Globus pallidus (tissue), 1 donor: ENCODE measurements around the gene PDE6A.
"Not testable (repeated sequence)": the region's sequence is repeated elsewhere in the genome, so short reads cannot be mapped to it uniquely, and the experiment has no call there.

Source experiments
- DNase-seq: peaks from one replicate; pipeline ENCODE4 v3.0.0-alpha.2; 2015; ENCODE audit warnings: low spot score

PDE6A gene

DNA sequence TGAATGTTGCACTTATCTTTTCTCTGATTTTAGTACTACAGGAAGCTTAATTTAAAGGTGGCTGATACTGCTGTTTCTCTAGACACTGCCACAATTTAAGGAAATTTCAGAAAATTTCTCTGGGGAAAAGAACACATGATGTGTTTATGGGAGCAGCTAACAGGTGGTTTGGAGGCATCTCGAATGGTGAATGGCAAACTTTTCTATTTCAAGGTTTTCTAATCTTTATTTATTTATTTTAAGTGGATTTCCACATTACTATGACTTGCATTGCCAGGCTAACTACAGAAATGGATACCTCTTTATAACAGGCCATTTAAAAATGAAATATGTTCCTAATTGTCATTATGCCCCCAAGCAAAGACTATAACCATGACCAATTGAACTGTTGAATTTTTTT lies 50.4 kb downstream of the PDE6A start:
- DNase-seq: no peak

DNA sequence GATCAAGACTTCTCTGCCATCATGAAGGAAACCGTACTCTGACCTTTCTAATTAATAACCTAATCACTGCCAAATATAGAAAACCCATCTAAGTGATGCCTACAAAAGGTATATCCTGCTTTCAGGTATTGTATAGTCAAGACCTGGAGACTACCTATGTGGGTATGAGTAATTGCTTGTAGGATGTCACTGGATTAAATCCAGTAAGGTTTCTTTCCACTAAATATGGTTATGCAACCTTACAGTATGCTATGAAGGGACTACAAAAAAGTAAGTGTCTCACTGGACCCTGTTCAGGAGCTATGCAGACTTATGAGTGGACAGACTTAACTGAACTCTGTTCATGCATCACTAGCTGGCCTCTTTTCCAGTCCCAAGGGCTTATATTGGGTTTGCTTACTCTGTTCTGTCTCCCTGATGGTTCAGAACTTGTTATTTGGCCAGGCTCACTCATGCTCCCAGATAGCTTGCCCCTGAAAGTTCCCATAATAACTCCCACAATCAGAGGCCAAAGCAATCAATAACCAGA lies 51.1 kb downstream of the PDE6A start:
- no peak for DNase-seq

DNA sequence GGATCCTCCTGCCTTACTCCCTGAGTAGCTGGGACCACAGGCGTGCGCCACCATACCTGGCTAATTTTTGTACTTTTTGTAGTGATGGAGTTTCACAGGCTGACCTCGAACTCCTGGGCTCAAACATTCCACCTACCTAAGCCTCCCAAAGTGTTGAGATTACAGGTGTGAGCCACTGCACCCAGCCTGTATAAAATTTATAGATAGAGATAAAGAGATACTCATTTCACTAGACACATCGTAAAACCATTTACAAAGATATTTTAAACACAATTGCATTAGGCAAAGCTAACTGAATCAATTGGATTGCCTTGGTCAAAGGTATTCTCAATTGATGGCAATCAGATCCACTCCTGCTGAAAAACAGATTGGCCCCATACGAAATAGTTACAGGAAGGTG lies 52.0 kb downstream of the PDE6A start:
- DNase-seq: no peak

DNA sequence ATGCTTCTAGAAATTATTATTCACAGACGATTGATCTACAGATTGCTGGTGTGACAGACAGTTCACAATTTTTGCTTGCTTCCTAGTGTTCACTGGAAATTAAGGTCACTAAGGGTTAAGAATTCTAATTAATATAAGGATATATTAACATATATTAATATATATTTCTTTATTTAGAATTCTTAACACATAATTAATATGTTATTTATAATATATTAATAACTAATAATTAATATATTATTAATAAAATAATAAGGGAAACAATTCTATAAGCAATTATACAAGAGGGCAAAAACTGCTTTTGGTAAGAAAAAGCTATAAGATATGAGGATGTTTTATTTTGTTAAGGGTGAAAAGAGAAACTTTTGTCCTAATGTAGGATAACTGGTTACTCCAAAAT lies 56.3 kb downstream of the PDE6A start:
- no peak for DNase-seq

DNA sequence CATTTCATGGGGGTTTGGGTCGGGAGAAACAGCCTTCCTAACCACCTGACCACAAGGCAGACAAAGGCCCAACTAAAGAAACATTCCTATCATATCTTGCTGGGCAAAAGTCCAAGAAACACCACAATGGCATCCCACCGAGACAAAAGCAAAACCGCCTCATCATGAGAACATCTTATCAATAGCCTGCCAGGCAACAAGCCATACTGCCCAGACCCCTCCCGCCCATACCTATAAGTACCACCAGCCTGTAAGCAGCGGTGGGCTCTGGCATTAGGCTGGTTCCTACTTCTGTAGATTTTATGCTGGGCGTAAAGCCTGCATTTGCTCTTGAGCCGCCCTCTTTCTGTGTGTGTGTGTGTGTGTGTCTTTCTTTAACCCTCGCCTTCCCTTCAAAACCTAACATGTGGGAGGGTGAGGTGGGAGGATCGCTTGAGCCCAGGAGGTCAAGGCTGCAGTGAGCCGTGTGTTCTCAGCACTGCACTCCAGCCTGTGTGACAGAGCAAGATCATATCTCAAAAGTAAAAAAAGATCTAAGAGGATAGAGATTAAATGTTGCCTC lies 56.9 kb downstream of the PDE6A start:
- no peak for DNase-seq

DNA sequence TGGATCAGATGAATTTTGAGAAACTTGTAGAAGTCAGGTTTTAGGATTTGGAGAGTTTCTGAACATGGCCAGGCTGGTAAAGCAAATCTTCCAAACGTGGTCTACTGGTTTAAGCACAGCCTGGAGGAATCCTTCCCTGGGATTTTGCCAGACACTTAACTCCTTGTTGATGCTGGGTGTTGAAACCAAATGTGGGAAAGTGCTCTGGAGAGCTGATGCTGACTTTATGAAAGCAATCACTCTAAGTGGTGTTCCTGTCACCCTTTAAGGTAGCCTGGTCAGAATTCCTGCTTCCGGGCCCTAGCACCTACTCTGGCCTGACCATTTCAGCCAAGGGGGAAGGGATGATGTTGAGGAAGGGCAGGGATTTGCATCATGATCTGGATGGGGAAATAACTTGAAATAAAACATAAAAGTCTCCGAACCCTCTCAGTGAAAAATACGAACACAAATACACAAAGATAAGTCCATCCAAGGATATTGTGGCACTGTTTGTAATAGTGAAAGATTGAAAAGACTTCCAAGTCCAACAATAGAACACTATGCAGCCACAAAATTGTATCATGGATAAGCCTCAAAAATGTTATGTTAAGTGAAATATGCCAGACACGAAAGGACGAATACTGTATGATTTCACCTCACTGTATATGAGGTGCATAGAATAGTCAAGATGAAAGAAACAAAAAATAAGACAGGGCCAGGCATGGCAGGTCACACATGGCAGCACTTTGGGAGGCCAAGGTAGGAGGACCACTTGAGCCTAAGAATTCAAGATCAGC lies 57.7 kb downstream of the PDE6A start:
- no peak for DNase-seq

DNA sequence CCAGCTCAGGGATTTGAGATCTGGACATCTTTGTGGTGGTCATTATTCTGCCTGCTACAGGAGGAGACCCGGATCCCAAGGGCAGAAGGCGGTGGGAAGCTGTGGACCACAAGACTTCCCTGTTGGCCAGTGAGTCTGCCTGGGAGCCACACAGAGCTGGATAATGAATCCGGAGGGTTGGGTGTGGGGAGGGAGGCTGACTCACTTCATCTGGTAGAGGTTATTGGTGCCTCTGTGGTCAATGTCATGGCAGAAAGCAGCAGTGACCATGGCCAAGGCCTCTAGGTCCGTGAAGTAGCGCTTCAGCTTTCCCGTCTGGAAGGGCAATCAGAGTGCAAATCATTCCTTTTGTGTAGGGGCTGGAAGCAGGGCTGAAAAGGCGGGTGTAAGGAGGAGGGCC lies 58.5 kb downstream of the PDE6A start:
- DNase-seq: no peak

DNA sequence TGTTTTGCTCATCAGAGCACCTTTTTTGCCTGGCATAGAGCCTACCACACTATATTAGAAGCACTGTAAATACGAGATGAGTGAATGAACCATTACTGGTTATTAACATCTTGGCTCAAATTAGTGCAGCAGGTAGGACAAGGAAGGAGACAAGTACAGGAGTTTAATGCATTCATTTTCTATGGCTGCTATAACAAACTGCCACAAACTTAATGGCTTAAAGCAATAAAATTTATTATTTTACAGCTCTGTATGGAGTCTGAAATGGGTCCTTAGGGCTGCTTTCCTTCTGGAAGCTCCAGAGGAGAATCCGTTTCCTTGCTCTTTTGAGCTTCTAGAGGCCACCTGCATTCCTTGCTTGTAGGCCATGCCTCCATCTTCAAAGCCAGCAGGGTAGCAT lies 59.1 kb downstream of the PDE6A start:
- no peak for DNase-seq

DNA sequence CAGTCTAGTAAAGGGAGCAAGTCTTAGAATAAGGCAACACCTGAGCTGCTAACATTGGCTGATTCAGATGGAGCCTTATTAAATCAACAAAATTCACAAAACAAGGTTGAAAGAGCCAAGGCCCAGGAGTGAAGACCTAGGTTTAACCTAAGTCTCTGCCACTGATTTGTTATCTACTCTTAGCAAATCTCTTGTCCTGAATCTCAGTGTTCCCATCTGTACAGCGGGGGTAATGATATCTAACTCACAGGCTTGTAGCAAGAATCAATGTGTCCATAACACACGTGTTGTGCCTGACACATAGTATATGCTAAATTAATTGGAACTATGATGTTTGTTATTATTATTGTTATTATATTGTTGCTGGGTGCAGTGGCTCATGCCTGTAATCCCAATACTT lies 61.0 kb downstream of the PDE6A start:
- DNase-seq: no peak

DNA sequence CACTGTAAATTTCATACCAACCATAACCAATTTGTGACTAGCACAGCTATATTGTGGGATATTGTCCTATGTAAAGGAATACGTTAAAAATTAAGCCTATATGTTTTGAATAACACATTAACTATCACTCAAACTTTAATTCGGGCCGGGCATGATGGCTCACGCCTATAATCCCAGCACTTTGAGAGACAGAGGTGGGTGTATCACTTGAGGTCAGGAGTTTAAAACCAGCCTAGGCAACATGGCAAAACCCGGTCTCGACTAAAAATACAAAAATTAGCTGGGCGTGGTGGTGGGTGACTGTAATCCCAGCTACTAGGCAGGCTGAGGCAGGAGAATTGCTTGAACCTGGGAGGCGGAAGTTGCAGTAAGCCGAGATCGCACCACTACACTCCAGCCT lies 62.0 kb downstream of the PDE6A start:
- DNase-seq: not testable (repeated sequence)

DNA sequence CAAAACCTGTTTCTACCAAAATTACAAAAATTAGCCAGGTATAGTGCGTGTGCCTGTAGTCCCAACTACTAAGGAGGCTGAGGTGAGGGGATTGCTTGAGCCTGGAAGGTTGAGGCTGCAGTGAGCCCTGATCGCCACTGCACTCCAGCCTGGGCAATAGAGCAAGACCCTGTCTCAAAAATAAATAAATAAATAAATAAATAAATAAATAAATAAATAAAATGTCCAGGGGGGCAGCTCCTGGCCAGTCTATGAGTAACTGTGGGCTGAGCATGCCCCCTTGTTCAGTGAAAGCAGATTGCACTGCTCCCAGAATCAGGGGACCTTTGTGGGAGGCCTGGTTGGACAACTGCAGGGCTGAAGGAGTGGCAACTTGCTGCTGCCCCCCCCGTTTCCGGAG lies 62.7 kb downstream of the PDE6A start:
- no peak for DNase-seq

DNA sequence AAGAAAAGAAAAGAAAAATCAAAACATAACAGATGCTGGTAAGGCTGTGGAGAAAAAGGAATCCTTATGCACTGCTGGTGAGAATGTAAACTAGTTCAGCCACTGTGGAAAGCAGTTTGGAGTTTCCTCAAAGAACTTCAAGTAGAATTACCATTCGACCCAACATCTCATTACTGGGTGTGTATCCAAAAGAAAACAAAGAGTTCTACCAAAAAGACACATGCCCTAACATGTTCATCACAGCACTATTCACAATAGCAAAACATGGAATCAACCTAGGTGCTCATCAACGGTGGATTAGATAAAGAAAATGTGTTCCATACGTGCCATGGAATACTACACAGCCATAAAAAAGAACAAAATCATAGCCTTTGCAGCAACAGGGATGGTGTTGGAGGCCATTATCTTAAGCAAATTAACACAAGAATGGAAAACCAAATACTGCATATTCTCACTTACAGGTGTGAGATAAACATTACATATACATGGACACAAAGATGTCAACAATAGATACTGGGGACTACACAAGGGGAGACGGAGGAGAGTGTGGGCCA lies 63.4 kb downstream of the PDE6A start:
- DNase-seq: no peak

DNA sequence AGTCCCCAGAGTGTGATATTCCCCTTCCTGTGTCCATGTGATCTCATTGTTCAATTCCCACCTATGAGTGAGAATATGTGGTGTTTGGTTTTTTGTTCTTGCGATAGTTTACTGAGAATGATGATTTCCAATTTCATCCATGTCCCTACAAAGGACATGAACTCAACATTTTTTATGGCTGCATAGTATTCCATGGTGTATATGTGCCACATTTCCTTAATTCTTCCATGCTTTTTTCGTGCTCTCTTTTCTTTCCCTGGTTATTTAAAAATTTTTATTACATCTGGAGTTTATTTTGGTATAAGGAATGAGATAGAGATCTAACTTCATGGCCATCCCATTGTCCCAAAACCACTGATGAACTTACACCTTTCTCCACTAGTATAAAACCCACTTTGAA lies 65.0 kb downstream of the PDE6A start:
- not testable (repeated sequence) for DNase-seq

DNA sequence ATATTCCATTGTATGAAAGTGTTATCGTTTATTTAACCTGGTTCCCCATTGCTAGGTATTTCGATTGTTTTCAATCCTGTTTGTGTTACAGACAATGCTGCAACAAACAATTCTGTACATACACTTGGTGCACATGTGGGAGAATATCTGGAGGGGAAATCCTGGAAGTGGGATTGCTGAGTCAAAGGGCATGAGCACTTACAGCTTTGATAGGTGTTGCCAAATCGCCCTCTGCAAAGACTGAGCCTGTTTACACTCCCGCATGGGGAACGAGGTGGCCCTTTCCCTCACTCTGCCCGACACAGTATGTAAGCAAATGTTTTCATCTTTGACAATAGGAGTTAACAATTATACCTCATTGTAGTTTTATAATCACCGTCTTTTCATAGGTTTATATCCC lies 66.2 kb downstream of the PDE6A start:
- no peak for DNase-seq

DNA sequence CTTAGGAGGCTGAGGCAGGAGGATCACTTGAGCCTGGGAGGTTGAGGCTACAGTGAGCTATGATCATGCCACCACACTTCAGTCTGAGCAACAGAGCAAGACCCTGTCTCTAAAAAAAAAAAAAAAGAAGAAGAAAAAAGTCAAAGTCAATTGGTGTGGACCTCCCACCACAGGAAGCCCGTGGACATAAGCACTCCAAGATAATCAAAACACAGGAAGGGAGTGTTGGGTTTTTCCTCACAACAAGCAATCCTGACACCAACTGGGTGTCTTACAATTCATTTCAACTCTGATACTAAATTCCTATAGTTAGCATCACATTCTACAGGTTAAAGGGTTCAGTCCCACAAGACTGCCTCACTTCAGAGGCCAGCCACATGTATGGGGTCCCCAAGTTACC lies 70.7 kb downstream of the PDE6A start:
- DNase-seq: no peak

DNA sequence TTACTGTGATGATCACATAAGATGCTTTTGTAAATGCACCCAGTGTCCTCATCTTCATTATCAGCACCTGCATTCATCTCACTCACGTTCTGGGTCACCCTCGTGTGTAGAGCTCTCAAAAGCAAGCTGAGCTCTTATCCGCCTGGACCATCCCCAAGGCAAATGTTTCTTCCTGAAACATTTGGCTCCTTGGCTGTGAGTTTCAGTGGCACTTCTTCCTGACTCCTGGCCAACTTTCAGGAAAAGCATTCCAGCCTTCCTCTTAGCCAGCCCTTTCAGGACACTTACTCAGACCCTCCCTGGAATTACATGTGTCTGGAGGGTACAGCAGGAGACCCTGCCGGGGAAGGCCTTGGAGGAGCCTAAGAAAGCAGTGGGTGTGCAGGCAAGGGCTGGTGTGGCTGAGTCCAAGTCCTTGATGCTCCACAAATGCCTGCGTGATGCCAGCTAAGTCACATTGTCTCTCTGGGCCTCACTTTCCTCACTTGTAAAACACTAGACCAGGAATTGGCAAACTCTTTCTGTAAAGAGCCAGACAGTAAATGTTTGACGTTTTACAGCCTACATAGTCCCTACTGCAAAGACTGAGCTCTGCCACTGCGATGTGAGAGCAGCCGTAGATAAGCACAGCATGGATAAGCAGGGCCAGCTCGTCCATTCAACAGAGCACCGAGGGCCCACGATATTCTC lies 72.1 kb downstream of the PDE6A start:
- DNase-seq: no peak

DNA sequence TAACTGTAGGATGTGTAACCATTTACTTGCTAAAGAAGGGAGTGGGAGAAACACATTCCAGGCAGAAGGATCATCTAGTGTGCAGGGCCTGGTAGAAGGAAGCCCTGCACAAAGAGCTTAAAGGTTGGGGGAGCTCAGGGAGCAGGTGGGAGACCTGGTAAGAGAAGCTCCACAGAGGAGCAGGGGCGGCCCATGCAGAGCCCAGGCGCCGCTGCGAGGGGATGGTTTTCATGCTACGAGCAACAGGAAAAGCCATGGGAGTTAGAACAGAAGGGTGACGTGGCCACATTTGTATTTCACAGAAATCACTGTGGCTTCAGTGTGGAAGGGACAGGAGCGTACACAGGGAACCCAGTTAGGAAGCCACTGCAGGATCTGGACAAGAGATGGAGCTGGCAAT lies 73.1 kb downstream of the PDE6A start:
- DNase-seq: no peak

DNA sequence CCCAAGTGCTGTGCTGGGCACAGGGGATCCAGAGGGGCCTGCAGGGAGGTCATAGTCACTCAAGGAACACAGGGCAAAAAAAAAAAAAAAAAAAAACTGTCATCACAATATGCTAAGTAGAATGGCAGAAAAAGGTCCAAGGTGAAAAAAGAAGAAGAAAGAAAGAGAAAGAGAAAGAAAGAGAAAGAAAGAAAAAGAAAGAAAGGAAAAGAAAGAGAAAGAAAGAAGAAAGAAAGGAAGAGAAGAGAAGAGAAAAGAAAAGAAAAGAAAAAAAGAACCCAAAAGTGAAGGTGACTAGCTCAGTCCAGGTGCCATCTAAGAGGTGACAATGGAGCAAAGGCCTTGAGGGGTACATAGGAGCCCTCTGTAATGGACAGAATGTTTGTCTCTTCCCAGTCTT lies 73.9 kb downstream of the PDE6A start:
- DNase-seq: no peak

DNA sequence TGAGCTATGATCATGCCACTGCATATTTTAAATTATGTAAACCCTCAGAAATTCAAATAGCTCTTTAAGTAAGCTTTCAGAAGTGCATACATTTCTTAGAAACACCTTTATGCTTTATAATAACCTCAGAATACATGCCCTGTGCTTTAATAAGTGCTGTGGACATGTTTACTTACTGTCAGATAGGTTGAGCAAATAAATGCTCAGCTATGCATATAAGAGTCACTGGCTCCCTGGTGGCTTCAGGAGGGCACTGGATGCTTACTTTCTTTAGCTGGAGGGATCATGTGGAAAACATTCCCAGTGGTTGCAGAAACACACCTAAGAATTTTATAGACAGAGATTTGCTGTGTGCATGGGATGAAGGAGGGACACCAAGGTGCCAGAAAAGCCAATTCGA lies 74.4 kb downstream of the PDE6A start:
- no peak for DNase-seq

DNA sequence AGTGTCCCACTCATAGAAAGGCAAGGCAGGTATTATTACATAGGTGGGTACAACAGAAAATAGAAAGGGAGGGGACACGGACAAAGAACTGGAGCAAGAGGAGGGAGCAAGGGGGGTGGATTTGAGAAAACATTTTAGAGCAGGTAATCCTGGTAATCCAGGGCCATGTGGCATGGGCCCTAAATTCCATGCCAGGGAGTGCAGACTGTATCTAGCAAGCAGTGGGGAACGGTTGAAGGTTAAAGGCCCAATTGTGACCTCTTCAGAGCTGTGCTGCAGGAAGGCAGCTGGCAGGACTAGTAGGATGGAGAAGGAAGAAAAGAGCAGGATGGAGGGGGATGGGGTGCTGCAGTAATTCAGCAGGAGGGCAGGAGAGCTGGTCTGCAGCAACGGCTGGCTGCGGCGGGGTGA lies 75.2 kb downstream of the PDE6A start:
- no peak for DNase-seq

DNA sequence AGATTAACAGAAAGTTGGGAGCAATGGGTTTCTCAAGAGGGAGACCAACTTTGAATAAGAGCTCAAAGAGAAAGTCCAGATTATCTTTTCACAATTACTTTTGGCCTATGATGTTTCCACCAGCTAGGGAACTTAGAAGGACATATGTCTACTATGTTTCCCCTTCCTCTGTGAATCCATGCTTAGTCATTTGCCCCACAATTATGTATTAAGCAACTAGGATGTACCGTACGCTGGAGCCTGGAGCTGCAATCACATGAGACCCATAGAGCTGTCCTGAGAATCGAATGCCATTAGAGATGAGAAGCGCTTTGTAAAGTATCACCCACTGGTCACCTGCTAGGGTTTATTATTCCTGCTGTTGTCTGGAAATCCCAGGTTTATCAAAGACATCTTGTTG lies 78.8 kb downstream of the PDE6A start:
- no peak for DNase-seq

DNA sequence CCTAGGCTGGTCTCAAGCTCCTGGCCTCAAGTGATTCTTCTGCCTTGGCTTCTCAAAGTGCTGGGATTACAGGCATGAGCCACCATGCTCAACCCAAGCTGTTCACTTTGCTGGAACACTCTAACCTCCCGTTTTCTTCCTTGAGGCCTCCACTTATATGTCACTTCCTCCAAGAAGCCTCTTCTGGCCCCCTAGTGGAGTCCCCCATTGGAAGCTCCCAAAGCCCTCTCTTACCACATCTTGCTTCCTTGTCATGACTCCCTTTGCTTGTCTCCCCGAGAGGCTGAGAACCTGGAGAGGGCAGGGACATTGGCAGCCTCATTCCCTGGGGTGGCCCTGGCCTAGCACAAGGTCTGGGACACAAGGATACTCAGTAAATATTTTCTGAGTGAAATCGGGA lies 80.8 kb downstream of the PDE6A start:
- DNase-seq: no peak

DNA sequence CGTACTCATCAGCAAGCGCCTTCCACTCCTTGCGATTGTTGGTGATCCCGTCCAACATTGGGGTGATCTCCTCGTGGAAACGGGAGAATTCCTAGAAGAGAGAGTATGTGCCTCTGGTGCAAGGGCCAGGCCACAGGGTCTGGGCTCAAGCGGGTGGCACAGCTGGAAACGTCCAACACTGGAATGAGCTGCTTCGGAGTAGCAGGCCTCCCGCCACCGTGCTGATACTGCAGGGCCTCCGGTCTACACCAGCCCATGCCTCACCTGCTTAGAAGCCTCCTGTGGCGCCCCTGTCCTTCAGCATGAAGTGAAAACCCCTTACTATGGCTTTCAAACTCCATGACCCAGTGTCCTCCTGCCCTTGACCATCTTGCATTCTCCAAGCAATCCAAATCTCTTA lies 81.4 kb downstream of the PDE6A start:
- DNase-seq: no peak
